NOMO-1 treated with DMSO at 0.1 percent for 48 hours (cell line): ENCODE measurements around the gene NEK6.

ENCODE experiments used
- DNase-seq: peaks from one replicate; lab custom pipeline; 2025; ENCODE audit not compliant: unreplicated experiment; lab: John Stamatoyannopoulos, UW

The NEK6 gene

DNA sequence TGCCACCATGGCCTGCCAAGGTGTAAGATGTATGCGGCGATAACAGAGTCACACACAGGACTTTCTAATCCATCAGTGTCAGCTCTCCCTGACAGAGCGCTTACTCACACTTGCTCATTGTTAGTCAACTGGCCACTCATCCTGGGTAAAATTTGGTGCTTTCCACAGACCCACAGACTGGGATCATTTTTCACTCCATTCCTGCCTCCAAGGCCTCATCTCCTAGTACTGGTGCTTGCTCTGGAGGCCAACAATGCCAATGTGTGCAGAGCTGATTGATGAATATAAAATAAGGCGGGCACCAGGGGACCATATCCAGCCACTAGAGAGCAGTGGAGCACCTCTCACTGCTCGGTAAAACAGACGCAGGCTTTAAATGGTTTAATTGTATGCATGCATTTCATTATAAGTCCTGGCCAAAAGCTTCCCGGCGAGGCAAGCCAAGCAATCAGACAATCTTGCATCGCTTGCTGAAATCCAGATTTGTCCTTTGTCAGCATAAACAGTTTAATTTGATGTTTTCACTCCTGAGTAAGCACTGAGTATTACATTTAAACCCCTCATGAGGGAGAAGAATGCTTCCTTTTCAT, 135.2 kb downstream of the NEK6 start:
- DNase-seq = peak; percentile 66

DNA sequence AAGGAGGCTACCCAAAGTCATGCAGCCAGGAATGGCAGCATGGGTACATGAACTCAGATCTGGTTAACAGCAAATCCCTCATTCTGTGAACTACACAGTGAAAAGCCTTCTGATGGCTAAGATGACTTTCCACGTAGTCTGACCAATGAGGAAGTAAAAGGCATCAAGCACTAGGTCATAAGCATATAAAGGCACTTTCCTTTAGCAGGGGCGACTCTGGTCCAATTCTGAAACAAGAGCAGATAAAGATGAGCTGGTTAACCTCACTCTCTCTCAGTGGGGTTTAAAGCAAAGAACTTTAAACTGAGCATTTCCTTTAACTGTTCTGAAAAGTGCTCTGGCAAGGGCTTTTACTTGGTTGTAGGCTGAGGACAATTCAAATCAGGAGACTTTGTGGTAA, 136.4 kb downstream of the NEK6 start:
- DNase-seq = peak; percentile 66

DNA sequence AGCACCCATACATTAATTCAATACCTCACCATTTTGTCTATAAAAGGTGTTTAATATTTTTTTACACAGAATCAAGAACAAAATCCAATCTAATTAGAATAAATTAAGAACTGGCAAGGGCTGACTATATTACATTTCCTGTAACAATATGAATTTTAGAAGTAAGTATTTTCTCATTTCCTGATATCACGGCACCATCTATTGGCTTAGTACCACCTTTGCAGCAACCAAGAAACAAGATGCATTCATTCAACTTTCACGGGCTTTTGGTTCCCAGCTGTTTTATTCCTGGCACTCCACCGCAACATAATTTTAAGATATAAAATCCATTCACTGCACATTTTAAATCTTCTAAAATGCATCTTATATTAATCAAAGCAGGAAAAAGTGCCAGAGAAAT, 136.8 kb downstream of the NEK6 start:
- DNase-seq = no peak

DNA sequence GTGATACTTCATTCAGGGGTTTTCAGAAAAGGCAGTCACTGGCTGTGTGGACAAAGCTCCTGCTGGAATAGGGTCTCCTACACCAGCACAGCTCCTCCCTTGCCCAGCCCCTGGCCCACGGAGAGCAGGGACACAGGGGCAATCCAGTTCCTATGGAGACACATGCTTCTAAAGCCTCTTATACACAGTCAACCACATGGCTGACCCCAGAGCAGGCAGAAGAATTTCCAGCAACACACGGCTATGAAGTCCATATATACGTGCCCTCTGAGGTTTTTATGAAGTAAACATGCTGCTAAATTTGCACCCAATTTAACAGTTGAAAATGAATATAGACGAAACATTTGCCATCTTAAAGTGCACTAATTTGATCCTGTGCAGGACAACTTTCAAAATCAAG, 138.1 kb downstream of the NEK6 start:
- DNase-seq = no peak

DNA sequence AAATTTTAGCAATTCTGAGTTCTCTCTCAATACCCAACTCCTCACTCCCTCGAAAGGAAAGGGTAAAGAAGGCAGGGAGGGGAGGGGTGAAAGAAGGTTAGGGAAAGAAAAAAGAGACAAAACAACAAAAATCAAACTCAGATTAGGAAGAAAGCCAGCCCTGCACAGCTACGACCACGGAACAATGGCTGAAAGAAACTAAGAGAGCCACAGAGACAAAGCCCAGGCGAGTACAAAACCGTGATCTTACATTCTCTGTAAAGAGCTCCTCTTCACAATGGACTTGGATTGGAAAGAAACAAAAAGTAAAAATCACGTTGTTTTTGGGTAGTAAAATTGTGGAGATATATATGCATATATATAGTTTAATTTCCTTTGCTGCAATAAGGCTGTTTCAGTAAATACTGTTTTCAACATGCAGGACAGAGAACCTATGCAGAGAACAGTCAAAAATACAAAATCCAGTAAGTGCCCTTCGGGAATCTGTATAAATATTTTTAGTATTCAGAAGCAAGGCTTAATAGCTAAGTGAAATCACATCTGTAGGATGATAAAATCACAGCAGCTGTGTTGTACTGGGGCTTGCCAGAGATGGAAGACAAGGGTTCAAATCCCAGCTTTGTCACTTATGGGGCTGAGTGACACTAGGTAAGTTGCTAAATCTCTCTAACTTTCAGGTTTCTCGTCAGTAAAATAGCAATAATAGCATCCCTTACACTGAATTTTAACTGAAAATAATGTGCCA, 140.6 kb downstream of the NEK6 start:
- no peak for DNase-seq

DNA sequence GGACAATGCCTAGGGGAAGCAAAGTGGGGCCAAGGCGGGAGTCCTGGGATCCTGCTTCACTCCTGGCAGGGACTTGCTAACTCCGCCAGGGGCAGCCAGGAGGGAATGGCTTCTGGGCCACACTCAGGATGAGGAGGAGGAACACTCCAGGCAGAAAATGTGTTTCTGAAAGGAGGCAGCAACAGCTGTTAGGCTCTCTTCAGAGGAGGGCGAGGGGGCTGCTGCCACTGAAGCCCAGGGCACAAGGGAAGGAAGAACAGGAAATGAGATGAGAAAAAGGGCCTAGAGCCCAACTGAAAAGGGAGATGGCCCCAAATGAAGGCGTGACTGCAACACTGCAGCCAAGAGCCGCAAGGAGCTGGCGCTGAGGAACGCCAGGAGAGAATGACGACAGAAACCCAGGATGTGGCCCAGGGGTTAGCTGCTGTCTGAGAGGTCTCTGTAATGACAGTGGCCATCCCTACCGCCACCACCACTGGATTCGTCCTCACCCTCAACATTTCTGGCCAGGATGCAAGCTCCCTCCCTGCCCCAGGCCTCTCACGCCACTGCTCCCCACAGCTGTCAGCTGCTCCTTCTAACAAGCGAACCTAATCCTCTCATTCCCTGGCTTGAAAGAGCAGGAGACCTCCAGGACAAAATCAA, 141.7 kb downstream of the NEK6 start:
- no peak for DNase-seq

DNA sequence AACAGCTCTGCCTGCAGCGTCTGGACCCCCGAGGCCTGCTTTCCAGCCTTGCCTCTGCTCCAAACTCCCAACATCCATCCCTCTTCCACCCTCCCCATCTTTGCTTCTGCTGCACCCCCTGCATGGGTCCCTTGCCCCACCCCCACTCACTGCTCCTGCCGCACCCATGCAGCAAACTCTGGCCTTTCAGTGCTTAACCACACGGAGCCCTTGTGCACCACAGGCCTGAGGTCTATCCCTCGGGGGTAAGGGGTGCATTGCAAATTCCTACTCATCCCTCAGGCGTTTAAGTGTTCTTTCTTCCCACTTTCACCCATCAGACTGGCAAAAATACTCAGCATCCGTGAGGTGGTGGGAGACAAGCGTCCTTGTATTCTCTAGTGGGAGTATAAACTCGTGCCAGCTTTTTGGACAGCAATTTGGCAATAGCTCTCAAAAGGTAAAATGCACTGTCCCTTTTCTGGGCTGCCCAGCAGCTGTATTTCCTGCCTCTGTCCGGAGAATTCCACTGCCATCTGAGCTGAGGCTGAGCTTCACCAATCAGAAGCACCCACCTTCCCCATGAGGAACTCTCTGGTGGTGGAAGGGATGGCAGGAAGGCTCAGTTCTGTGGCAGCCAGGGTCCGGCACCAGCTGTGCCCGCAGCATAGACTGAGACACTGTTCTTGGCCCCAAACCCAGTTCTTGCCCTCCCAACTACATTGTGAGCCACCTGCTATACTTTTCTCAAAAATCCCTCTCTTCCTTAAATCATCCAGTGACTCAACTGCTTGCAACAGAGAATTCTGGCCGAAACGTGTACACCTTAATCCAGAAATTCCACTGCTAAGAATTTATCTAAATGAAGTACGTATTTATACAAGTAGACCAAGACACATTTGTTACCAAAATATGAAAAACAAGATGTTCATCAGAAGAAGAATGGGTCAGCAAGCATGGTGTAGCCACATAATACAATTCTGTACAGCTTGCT, 142.5 kb downstream of the NEK6 start:
- no peak for DNase-seq
